Nephron (organoid): ENCODE results near the gene GOLGA8Q.
"Not testable (repeated sequence)": the region's sequence is repeated elsewhere in the genome, so short reads cannot be mapped to it uniquely, and the experiment has no call there.

ENCODE experiments used
- H3K27ac Mint-ChIP-seq, 3 experiments: 2 replicates each; pipeline ENCODE4 v1.8.0; 2020; ENCODE audit warnings: mixed read lengths in 3 of 3, mild to moderate bottlenecking in 2 of 3, moderate library complexity in 1 of 3
- H3K27me3 Mint-ChIP-seq: 2 replicates; pipeline ENCODE4 v1.8.0; 2021; ENCODE audit warnings: low read depth, mild to moderate bottlenecking, moderate library complexity, mixed read lengths
- H3K36me3 Mint-ChIP-seq: 2 replicates; pipeline ENCODE4 v1.8.0; 2020; ENCODE audit warnings: low read depth, mixed read lengths
- H3K4me1 Mint-ChIP-seq: 2 replicates; pipeline ENCODE4 v1.8.0; 2020; ENCODE audit warnings: mixed read lengths
- H3K4me3 Mint-ChIP-seq, 3 experiments: 2 replicates each; pipeline ENCODE4 v1.8.0; 2020; ENCODE audit warnings: mild to moderate bottlenecking in 3 of 3, mixed read lengths in 3 of 3, moderate library complexity in 2 of 3
- H3K9me3 Mint-ChIP-seq: 2 replicates; pipeline ENCODE4 v1.8.0; 2020; ENCODE audit warnings: mixed read lengths
- CTCF ChIP-seq, 3 experiments: fragments of 200-600 bp; sonication (generic); IDR thresholded peaks; one replicate each; pipeline ENCODE4 v1.5.0; 2021; ENCODE audit warnings: antibody characterized with exemption in 3 of 3; ENCODE audit not compliant: unreplicated experiment in 3 of 3

GOLGA8Q gene

GRCh38 chr15:30551750-30552149 lies at the start of gene GOLGA8Q:
Gene GOLGA8Q, plus strand, starts transcription at chr15:30552050. Its CDS starts 28 bp downstream, at chr15:30552078.
- H3K36me3 Mint-ChIP-seq, H3K4me1 Mint-ChIP-seq, H3K9me3 Mint-ChIP-seq, H3K27ac Mint-ChIP-seq, H3K27me3 Mint-ChIP-seq, H3K4me3 Mint-ChIP-seq: not testable (repeated sequence)

- not testable (repeated sequence) for H3K36me3 Mint-ChIP-seq, H3K4me1 Mint-ChIP-seq, H3K27me3 Mint-ChIP-seq, H3K9me3 Mint-ChIP-seq, H3K4me3 Mint-ChIP-seq, H3K27ac Mint-ChIP-seq
These were observed 48.7 kb upstream of the GOLGA8Q start for GRCh38 chr15:30502904-30503781.

- H3K4me3 Mint-ChIP-seq, H3K4me1 Mint-ChIP-seq, H3K27ac Mint-ChIP-seq, H3K27me3 Mint-ChIP-seq, H3K36me3 Mint-ChIP-seq, H3K9me3 Mint-ChIP-seq: not testable (repeated sequence)
These were observed 47.5 kb upstream of the GOLGA8Q start for GRCh38 chr15:30504162-30504843.

GRCh38 chr15:30514545-30514944 lies 37.3 kb upstream of the GOLGA8Q start:
- H3K4me1 Mint-ChIP-seq, H3K27me3 Mint-ChIP-seq, H3K9me3 Mint-ChIP-seq, H3K27ac Mint-ChIP-seq, H3K36me3 Mint-ChIP-seq, H3K4me3 Mint-ChIP-seq: not testable (repeated sequence)

- not testable (repeated sequence) for H3K4me1 Mint-ChIP-seq, H3K36me3 Mint-ChIP-seq, H3K27ac Mint-ChIP-seq, H3K9me3 Mint-ChIP-seq, H3K4me3 Mint-ChIP-seq, H3K27me3 Mint-ChIP-seq
These were observed 28.2 kb upstream of the GOLGA8Q start for GRCh38 chr15:30523453-30524243.

GRCh38 chr15:30525912-30526311 lies 25.9 kb upstream of the GOLGA8Q start:
- H3K4me1 Mint-ChIP-seq, H3K27me3 Mint-ChIP-seq, H3K4me3 Mint-ChIP-seq, H3K9me3 Mint-ChIP-seq, H3K36me3 Mint-ChIP-seq, H3K27ac Mint-ChIP-seq: not testable (repeated sequence)

GRCh38 chr15:30529049-30529448 lies 22.8 kb upstream of the GOLGA8Q start:
- not testable (repeated sequence) for H3K9me3 Mint-ChIP-seq, H3K4me3 Mint-ChIP-seq, H3K36me3 Mint-ChIP-seq, H3K27ac Mint-ChIP-seq, H3K4me1 Mint-ChIP-seq, H3K27me3 Mint-ChIP-seq

- H3K4me3 Mint-ChIP-seq, H3K27me3 Mint-ChIP-seq, H3K27ac Mint-ChIP-seq, H3K4me1 Mint-ChIP-seq, H3K36me3 Mint-ChIP-seq, H3K9me3 Mint-ChIP-seq: not testable (repeated sequence)
- TF ChIP-seq CTCF (IDR thresholded peaks at IDR 0.05; ENCODE audit: unreplicated experiment in 3 of 3) = peak; percentile 15 to 28 (median 18)
These were observed 15.1 kb downstream of the GOLGA8Q start for GRCh38 chr15:30566949-30567348.

GRCh38 chr15:30573012-30573491 lies 21.2 kb downstream of the GOLGA8Q start:
- H3K9me3 Mint-ChIP-seq, H3K27me3 Mint-ChIP-seq, H3K4me1 Mint-ChIP-seq, H3K27ac Mint-ChIP-seq, H3K4me3 Mint-ChIP-seq, H3K36me3 Mint-ChIP-seq: not testable (repeated sequence)

GRCh38 chr15:30579394-30579970 lies 27.6 kb downstream of the GOLGA8Q start:
- not testable (repeated sequence) for H3K36me3 Mint-ChIP-seq, H3K4me1 Mint-ChIP-seq, H3K4me3 Mint-ChIP-seq, H3K27me3 Mint-ChIP-seq, H3K27ac Mint-ChIP-seq, H3K9me3 Mint-ChIP-seq

GRCh38 chr15:30580716-30581115 lies 28.9 kb downstream of the GOLGA8Q start:
- H3K9me3 Mint-ChIP-seq, H3K4me3 Mint-ChIP-seq, H3K4me1 Mint-ChIP-seq, H3K27ac Mint-ChIP-seq, H3K27me3 Mint-ChIP-seq, H3K36me3 Mint-ChIP-seq: not testable (repeated sequence)
